Measurements from ENCODE around the gene MFSD8. TPM values are rescaled to one million over a fixed set of nuclear protein-coding genes. Genes with fewer than 3 reads are reported as not detected.

Gene MFSD8
- polyA plus RNA-seq, 1 donor (not counting 4 experiments of a cell fraction or from before 2014, with no cell fraction given) = 19.0 TPM

DNA sequence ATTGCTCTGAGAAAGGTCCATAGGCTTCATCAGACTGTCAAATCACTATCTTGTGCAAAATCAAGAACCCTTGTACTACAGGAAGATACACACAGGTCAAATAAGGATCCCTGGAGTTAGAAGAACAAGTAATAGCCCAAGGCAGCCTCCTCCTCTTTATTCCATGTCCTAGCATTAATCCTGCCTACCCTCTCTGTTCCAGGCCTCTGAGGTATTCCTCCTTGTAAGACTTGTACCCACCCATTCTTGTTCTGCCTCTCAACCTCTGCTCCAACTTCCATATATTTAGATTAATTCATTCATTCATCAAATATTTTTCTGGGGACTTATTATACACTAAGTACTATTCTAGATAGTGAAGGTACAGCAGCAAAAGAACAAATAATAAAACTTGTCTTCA lies 94.7 kb downstream of the MFSD8 start:
- H3K36me3 ChIP-seq (ENCODE audit: control insufficient read depth in 2 of 2, extremely low read depth in 1 of 2, insufficient read depth in 2 of 2, low read length in 2 of 2) = no peaks in the 10 kb centered on the region
- H2AFZ ChIP-seq (ENCODE audit: control insufficient read depth, low read length) = no peak overlapping the region
- no peak overlapping the region for H3K4me3 ChIP-seq (ENCODE audit: control insufficient read depth in 2 of 3, extremely low read depth in 1 of 3, insufficient read depth in 2 of 3, low read depth in 1 of 3, low read length in 3 of 3)
- no peak overlapping the region for H3K9ac ChIP-seq (ENCODE audit: control insufficient read depth, extremely low read depth, insufficient read depth, low read length)
- no peaks in the 10 kb centered on the region for H3K27me3 ChIP-seq (ENCODE audit: control insufficient read depth, extremely low read depth, insufficient read depth, low read length)
- FAIRE-seq (no peak), DNase-seq (ENCODE audit: low read depth, low spot score) (no peak)
- no peaks in the 10 kb centered on the region for H4K20me1 ChIP-seq (ENCODE audit: control insufficient read depth, extremely low read depth, insufficient read depth, low read length)
- peaks cover 2% of the 10 kb centered on the region for H3K9me1 ChIP-seq (ENCODE audit: control insufficient read depth, extremely low read depth, insufficient read depth, low read length)
- H3K79me2 ChIP-seq (ENCODE audit: control insufficient read depth, insufficient read depth, low read length) = peaks cover 2% of the 10 kb centered on the region
- H3K4me1 ChIP-seq (ENCODE audit: control insufficient read depth, extremely low read depth, insufficient read depth, low read length) = peaks cover 12% of the 10 kb centered on the region
- no peaks in the 10 kb centered on the region for H3K9me3 ChIP-seq (ENCODE audit: control insufficient read depth, low read depth, low read length)
- H3K27ac ChIP-seq (ENCODE audit: control insufficient read depth, insufficient read depth, low read length) = no peak overlapping the region
- H3K4me2 ChIP-seq (ENCODE audit: control insufficient read depth, extremely low read depth, insufficient read depth, low read depth, low read length) = peak overlapping the region; percentile 15
- dilution Hi-C loops (cut with MboI; ENCODE audit: extremely low pct_ligation_motif_present, low sequenced_read_pairs) = no loop called here
- no peak for TF ChIP-seq EZH2 (IDR thresholded peaks at IDR 0.05; ENCODE audit: low read length)
- TF ChIP-seq, protein P1, sequence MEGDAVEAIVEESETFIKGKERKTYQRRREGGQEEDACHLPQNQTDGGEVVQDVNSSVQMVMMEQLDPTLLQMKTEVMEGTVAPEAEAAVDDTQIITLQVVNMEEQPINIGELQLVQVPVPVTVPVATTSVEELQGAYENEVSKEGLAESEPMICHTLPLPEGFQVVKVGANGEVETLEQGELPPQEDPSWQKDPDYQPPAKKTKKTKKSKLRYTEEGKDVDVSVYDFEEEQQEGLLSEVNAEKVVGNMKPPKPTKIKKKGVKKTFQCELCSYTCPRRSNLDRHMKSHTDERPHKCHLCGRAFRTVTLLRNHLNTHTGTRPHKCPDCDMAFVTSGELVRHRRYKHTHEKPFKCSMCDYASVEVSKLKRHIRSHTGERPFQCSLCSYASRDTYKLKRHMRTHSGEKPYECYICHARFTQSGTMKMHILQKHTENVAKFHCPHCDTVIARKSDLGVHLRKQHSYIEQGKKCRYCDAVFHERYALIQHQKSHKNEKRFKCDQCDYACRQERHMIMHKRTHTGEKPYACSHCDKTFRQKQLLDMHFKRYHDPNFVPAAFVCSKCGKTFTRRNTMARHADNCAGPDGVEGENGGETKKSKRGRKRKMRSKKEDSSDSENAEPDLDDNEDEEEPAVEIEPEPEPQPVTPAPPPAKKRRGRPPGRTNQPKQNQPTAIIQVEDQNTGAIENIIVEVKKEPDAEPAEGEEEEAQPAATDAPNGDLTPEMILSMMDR (optimal IDR thresholded peaks at IDR 0.05 in 1 of 3, IDR thresholded peaks at IDR 0.05 in 1 of 3, conservative IDR thresholded peaks at IDR 0.05 in 1 of 3; ENCODE audit: extremely low read depth in 1 of 3, insufficient read depth in 2 of 3, low read length in 3 of 3) = no peak

DNA sequence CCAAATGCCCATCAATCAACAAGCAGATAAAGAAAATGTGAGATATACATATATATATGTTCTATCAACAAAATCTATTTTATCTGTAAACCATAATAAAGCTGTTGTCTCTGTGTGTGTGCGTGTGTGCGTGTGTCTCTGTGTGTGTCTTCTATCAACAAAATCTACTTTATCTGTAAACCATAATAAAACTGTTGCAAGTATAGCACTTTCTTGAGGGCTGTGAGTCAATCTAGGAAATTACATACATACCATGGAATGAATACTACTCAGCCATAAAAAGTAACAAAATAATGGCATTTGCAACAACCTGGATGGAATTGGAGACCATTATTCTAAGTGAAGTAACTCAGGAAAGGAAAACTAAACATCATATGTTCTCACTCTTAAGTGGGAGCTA lies 96.8 kb downstream of the MFSD8 start:
- H3K9me3 ChIP-seq (ENCODE audit: control insufficient read depth, low read depth, low read length) = no peaks in the 10 kb centered on the region
- no peak overlapping the region for H3K9ac ChIP-seq (ENCODE audit: control insufficient read depth, extremely low read depth, insufficient read depth, low read length)
- H4K20me1 ChIP-seq (ENCODE audit: control insufficient read depth, extremely low read depth, insufficient read depth, low read length) = no peaks in the 10 kb centered on the region
- dilution Hi-C loops (cut with MboI; ENCODE audit: extremely low pct_ligation_motif_present, low sequenced_read_pairs) = no loop called here
- no peak overlapping the region for H3K4me2 ChIP-seq (ENCODE audit: control insufficient read depth, extremely low read depth, insufficient read depth, low read depth, low read length)
- H3K36me3 ChIP-seq (ENCODE audit: control insufficient read depth in 2 of 2, extremely low read depth in 1 of 2, insufficient read depth in 2 of 2, low read length in 2 of 2) = no peaks in the 10 kb centered on the region
- H3K79me2 ChIP-seq (ENCODE audit: control insufficient read depth, insufficient read depth, low read length) = peaks cover 2% of the 10 kb centered on the region
- peaks cover 2% of the 10 kb centered on the region for H3K9me1 ChIP-seq (ENCODE audit: control insufficient read depth, extremely low read depth, insufficient read depth, low read length)
- H3K4me3 ChIP-seq (ENCODE audit: control insufficient read depth in 2 of 3, extremely low read depth in 1 of 3, insufficient read depth in 2 of 3, low read depth in 1 of 3, low read length in 3 of 3) = no peak overlapping the region
- H2AFZ ChIP-seq (ENCODE audit: control insufficient read depth, low read length) = no peak overlapping the region
- no peak for FAIRE-seq
- no peaks in the 10 kb centered on the region for H3K27me3 ChIP-seq (ENCODE audit: control insufficient read depth, extremely low read depth, insufficient read depth, low read length)
- TF ChIP-seq EZH2 (IDR thresholded peaks at IDR 0.05; ENCODE audit: low read length) = no peak
- TF ChIP-seq, protein P1 (optimal IDR thresholded peaks at IDR 0.05 in 1 of 3, IDR thresholded peaks at IDR 0.05 in 1 of 3, conservative IDR thresholded peaks at IDR 0.05 in 1 of 3; ENCODE audit: extremely low read depth in 1 of 3, insufficient read depth in 2 of 3, low read length in 3 of 3) = no peak
- H3K4me1 ChIP-seq (ENCODE audit: control insufficient read depth, extremely low read depth, insufficient read depth, low read length) = peaks cover 12% of the 10 kb centered on the region
- no peak for DNase-seq (ENCODE audit: low read depth, low spot score)
- H3K27ac ChIP-seq (ENCODE audit: control insufficient read depth, insufficient read depth, low read length) = no peak overlapping the region

Small RNAs within 50 kb of the gene (small RNA-seq; reads per million reads assigned to genes)
- gene RNU6-583P (ENCODE audit: insufficient read length in 3 of 3, low read depth in 3 of 3, low replicate concordance in 1 of 3) = 0 reads per million in 3 experiments

Other genes with a start within 250 kb of the MFSD8 start
- 0.06 TPM in 1 of 3 replicates, not detected in the others for gene SLC25A31, start 234.8 kb downstream of the MFSD8 start, polyA plus RNA-seq
- gene HSPA4L, start 182.9 kb downstream of the MFSD8 start, polyA plus RNA-seq = 14.3 to 25.4 TPM (median 18.2 TPM) in 3 replicates
- 5.7 to 21.4 TPM (median 9.9 TPM) in 3 replicates for gene PLK4, start 84.3 kb downstream of the MFSD8 start, polyA plus RNA-seq
- gene ABHD18, start 233 bp upstream of the MFSD8 start, polyA plus RNA-seq = 2.5 to 4.6 TPM (median 2.7 TPM) in 3 replicates
- gene LARP1B, start 96.1 kb upstream of the MFSD8 start, polyA plus RNA-seq = 8.7 to 18.3 TPM (median 10.6 TPM) in 3 replicates